ENCODE results near the gene TMEM190.
A peak's percentile ranks its signal among the peaks of the same experiment; 100 is the strongest.
"Not testable (repeated sequence)": the region's sequence is repeated elsewhere in the genome, so short reads cannot be mapped to it uniquely, and the experiment has no call there.

TMEM190 gene

DNA sequence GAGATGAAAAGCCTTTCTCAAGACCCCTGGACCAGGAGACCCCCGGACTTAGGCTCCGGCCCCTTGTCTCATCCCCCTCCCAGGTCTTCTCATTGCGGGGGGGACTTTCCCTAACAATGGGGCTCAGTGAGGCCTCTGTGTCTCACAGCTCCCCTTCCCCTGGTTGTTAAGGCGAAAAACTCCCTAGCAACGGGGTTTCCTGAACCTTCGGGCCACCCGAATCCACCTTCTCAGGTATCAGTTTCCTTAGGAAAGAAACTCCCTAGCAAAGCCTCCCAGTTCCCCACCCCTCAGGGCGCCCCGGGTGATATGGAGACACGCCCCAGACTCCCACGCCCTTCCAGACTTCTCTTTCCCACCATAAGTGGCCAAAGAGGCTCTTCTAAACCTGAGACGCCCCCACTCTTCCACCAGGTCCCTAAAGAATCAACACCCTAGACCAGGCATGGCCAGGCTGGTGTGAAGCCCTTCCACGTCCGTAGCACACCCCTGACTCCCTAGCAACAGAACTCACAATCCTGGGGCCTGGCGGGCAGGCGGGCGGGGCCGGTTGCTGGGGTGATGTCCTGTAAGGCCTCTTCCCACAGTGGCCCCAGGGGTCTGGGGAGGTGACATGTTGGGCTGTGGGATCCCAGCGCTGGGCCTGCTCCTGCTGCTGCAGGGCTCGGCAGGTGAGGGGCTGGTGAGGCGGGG, at the start of gene TMEM190:
Gene TMEM190, plus strand, starts transcription at position 586 of the 693 bp plus-strand sequence. Its CDS starts 28 bp downstream, at position 614.
- no peak for FAIRE-seq

DNA sequence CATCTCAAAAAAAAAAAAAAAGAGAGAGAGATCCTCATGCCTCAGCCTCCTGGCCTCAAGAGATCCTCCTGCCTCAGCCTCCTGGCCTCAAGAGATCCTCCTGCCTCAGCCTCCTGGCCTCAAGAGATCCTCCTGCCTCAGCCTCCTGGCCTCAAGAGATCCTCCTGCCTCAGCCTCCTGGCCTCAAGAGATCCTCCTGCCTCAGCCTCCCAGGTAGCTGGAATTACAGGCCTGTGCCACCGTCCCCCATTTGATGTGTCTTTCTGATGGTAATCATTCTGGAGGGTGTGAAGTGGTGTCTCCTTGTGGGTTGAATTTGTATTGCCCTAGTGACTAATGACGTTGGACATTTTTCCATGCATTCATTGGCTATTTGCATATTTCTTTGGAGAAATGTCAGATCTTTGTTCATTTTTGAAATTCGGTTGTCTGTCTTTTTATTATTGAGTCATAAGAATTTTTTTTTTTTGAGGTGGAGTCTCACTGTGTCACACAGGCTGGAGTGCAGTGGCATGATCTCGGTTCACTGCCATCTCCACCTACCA, 47.8 kb upstream of the TMEM190 start:
- not testable (repeated sequence) for FAIRE-seq

DNA sequence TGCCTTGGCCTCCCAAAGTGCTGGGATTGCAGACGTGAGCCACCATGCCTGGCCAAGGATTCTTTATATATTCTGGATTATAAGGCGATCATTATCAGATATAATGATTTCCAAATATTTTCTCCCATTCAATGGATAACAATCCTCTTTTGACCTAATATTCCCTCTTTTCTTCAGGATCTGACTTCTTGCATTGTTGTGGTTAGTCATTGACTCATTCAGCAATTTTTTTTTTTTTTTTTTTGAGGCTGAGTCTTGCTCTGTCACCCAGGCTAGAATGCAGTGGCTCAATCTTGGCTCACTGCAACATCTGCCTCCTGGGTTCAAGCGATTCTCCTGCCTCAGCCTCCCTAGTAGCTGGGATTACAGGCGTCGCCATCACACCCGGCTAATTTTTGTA, 46.8 kb upstream of the TMEM190 start:
- FAIRE-seq: not testable (repeated sequence)

DNA sequence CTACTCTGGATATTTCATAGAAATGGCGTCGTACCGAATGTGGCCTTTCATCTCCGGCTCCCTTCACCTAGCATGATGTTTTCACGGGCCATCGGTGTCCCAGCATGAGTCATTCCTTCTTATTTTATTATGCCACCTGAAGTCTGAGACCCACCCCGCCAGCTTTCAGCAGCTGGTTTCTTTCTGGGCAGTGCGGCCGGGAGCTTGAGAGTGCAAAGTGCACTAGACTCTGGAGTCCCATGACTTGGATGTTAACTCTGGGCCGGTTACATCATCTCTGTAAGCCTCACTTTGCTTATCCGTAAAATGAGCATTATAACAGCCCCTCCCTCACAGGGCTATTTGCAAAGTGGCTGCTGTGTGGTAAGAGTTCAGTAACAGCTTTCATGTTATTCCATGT, 42.8 kb upstream of the TMEM190 start:
- no peak for FAIRE-seq

DNA sequence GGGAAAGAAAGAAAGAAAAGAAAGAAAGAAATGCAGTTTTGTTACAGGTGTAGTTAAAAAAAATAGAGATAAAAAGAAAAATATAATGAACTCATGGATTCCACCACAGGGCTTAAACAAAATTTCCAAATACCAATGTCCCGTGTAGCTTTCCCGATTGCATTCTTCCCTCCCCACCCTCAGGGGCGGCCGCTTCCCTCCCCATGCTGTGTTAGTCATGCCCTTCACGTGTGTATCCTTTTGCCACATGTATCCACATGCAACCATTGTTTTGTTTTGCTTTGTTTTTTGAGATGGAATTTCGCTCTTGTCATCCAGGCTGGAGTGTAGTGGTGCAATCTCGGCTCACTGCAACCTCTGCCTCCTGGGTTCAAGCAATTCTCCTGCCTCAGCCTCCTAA, 40.5 kb upstream of the TMEM190 start:
- no peak for FAIRE-seq

DNA sequence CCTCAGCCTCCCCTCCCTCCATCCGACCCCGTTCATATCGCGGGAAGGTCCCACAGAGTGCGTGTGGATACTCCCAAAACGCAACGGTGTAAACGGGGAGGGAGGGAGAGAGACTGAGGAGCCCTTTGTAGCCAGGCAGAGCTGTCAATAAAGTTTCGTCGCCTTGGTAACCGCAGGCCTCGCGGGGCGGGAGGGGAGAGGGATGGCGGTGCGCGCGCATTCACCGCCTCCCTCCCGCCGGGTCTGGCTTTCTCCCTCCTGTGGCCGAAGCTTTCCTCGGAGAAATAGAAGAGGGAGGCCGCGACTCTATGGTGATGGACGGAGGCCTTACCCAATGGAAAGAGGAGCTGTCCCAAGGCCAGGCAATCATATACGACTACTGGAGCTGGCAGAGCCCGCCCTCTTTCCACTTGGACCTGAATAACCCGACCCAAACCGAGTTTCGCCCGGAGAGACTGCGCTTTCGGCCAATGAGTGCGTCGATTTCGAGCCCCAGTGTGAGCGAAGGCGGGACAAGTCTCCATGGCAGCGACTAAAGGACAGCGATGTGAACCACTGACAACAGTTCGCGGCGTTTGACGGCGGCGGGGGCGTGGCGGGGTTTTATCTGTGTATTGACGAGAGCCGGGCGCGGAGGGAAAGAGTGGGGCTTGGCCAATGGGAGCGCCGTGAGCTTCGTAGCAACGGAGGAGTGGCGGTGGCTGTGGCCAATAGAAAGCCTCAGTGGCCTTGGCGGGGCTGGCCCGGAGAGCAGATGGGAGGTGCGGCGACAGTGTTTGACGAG, 37.3 kb upstream of the TMEM190 start, which contains the start of gene KMT5C:
Gene KMT5C, plus strand, starts transcription at position 772 of the 784 bp plus-strand sequence. CDS start 2,061 bp downstream, outside the sequence.
- peak; percentile 98 for FAIRE-seq

DNA sequence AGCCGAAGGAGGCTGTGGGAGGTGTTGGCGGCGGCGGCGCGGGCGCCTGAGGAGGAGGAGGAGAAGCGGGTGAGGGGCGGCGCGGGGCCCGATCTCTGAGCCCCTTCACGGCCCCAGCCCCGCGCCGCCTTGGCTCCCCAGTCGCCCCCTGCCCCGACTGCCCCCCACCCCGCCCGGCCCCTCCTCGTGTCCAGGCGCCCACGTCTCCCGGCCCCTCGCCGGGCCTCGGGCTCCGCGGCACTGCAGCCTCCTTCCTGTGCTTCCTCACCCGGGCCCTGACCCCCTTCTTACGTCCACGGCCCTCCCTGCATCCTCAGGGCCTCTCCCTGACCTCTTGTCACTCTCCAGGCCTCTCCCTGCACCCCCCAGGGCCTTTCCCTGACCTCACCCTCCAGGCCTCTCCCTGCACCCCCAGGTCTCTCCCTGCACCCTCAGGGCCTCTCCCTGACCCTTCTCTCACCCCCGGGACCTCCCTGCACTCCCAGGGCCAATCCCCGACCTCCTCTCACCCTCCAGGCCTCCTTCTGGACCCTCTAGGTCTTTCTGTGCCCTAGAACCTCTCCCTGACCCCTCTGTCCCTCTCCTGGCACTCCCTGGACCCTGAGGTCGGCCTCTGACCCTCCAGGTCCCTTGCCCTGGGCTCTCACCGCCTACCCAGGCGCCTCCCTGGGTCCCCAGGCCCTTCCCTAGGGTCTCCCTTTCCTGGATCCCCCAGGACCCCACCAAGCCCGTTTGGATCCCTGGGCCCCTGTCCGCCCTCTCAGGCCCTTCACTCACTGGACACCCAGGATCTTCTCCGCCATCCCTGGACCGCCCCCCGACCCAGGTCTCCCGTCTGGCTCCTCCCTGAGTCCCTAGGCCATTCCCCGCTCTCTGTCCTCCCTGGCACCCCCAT, 36.5 kb upstream of the TMEM190 start:
- no peak for FAIRE-seq

DNA sequence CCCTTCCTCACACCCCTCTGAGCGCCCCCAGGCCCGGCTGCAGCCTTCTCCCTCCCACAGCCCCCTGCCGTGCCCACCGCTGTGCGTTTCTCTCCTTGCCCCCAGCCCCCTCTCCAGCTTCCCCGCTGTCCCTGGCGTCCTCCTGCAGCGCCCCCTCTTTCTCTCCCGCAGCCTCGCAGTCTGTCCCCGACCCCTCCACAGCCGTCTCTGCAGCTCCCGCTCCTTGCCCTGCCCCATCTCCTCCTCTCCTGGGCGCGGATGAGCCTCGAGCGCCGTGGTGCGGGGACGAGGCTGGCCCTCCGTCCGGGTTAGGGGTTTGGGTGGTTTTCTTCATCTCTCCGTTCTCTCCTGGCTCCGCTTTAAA, 35.9 kb upstream of the TMEM190 start:
- FAIRE-seq: no peak

DNA sequence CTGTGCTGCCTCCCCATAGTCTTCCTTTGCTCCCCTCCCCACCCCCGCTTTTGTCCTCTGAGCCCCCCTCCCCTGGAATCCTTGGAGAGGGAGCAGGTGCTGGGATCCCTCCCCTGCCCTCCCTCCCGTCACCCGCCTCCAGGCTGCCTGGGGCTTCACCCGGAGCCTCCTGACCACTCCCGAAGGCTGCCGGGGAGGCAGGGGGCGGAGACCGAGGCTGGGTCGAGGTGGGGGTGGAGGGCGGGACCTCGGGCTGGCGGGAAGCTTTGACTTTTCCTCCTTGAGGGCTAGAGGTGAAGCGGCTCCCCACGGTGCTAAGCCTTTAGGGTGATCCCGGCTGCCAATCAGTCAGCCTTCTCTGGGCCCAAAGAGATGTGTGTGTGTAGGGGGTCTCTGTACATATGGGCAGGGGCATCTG, 35.4 kb upstream of the TMEM190 start:
- no peak for FAIRE-seq

DNA sequence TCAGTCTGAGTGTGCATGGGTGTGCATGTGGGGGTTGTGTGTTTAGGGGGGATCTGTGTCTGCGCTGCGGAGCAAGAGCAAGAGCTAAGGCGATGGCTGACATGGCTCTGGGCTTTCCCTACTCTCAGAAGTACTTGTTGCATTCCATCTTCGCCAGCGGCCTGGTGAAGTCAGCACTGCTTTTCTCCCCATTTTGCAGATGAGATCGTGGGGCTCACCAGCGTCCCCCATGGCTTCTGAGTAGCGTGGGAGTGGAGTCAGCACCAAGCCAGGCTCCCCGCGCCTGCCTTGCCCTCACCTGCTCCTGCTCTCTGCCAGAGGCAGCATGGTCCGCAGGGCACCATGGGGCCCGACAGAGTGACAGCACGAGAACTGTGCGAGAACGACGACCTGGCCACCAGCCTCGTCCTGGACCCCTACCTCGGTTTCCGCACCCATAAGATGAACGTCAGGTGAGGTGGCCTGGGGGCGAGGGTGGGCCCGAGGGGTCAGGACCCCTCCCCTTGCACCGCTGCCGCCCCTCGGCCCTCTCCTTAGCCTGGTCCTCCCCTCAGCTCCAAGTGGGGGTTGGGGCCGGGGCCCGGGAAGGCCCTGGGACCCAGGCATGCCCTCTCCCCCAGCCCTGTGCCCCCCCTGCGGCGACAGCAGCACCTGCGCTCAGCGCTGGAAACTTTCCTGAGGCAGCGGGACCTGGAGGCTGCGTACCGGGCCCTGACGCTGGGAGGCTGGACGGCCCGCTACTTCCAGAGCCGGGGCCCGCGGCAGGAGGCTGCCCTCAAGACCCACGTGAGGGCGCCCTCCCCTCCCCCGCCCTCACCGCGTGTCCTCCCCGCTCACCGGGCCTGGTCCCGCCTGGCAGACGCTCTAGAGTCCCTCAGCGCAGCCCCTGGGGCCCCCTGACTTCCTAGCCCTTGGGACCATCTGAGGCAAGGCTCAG, 34.8 kb upstream of the TMEM190 start:
- FAIRE-seq: no peak

DNA sequence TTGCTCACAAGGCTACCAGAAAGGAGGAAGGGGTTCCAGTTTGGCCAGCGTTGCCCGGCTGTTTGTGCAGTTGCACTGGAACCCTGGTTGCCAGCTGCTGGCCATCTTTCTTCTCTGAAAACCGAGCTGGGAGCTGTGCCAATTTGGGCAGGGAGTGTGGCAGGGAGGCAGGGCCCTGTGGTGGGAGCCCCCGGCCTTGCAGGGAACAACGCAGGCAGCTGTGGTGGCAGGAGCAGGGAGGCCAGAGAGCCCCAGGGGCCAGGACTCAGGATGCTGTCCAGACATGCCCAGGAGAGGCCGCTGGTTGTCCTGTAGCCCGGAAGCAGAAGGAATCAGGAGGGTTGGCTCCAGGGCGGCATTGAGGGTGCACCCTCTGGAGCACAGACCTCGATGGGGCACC, 32.2 kb upstream of the TMEM190 start:
- no peak for FAIRE-seq

DNA sequence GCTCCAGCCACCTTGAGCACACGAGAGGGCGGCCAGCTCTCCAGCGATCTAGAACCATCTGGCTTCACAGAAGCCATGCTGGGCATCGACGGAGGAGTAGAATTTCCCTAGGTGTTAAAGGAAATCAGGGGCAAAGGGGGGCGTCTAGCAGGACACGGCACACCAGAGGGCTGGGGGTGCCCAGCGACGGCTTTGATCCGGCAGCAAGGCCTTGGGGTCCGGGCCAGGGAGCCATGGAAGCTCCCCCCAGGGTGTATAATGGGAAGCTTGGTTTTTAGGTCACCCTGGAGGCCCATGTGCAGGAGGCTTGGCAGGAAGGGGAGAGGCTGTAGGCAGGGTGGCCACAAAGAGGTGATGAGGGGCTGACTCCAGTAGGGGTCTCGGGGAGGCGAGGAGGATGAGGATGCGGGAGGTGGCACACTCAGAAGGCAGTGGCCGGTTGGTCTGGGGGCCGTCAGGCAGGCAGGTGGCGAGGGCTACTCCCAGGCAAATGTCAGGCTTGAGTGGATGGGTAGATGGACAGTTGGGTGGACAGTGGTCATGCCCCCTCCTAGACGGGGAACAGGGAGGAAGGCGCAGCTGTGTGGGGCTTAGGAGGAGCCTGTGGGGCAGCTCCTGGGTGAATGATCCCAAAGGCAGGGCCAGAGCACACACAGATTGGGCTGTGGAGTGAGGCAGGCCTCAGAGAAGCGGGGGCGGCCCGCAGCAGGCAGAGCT, 31.4 kb upstream of the TMEM190 start:
- no peak for FAIRE-seq

DNA sequence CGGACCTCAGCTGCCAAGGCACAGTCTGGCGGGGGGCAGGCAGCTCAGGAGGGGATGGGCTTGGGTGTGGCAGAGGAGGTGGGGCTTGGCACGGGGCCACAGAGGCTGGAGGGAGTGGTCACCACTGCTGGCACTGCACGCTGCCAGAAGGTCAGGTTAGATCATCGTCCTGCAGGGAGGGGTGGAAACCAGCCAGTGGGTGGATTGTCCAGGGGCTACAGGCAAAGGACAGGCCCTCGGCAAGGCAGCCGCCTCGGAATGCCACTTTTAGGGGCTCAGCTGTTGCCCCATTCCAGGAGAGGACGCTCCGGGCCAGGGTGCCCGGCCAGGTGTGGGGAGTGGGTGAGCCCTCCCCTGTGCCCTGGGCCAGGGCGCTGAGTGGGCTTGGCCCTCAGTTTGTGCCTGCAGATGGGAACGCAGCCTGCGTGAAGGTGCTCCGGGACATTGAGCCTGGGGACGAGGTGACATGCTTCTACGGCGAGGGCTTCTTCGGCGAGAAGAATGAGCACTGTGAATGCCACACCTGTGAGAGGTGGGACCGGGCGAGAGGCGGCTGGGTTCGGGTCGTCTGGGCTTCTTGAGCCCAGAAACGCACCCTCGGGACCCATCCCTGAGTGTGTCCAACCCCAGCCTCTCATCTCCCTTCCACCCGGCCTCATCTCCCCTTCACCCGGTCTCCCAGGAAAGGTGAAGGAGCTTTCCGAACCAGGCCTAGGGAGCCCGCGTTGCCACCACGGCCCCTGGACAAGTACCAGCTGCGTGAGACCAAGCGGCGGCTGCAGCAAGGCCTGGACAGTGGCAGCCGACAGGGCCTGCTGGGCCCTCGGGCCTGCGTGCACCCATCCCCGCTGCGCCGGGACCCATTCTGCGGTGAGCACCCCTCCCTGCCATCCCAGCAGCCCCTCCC, 30.6 kb upstream of the TMEM190 start:
- no peak for FAIRE-seq

DNA sequence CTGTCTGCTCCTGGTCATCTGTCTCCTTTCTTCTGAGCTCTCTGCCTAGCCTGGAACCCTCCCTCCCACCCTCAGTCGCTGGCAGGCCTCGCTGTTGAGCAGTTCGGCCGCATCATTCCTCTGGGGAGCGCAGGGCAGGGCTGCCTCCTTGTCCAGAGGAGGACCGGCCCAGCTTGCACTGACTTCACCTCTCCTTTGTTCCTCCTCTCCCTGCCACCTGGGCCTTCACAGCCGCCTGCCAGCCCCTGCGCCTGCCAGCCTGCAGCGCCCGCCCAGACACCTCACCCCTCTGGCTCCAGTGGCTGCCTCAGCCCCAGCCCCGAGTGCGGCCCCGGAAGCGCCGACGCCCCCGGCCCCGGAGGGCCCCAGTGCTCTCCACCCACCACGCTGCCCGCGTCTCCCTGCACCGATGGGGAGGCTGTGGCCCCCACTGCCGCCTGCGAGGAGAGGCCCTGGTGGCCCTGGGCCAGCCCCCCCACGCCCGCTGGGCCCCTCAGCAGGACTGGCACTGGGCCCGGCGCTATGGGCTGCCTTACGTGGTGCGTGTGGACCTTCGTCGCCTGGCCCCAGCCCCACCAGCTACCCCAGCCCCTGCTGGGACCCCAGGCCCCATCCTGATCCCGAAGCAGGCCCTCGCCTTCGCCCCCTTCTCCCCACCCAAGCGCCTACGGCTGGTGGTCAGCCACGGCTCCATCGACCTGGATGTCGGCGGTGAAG, 29.7 kb upstream of the TMEM190 start:
- no peak for FAIRE-seq

DNA sequence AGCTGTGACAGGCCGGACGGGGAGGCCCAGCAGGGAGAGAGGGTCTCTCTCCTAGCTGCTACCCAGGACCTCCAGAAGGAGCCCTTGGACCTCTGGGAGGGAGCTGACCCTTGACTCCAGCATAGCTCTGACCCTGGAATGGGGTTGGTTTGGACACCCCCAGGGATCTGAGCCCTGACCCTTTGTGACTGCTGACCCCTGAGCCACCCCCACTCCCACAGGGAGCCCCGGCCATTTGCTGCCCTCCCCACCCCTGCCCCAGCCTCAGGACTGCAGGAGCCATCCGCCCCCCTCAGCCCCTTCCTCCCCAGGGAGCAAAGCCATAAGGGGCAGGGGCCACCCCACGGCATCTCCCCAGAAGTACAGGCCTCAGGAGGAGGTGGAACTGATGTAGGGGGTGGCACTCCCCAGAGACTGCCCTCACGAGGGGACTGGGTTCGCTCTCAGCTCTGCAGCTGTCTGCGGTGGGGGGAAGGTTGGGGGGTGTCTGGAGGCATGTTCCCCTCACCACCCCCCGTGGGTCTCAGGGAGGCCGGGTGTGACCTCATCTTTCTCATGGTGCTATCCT, 29.1 kb upstream of the TMEM190 start:
- no peak for FAIRE-seq

DNA sequence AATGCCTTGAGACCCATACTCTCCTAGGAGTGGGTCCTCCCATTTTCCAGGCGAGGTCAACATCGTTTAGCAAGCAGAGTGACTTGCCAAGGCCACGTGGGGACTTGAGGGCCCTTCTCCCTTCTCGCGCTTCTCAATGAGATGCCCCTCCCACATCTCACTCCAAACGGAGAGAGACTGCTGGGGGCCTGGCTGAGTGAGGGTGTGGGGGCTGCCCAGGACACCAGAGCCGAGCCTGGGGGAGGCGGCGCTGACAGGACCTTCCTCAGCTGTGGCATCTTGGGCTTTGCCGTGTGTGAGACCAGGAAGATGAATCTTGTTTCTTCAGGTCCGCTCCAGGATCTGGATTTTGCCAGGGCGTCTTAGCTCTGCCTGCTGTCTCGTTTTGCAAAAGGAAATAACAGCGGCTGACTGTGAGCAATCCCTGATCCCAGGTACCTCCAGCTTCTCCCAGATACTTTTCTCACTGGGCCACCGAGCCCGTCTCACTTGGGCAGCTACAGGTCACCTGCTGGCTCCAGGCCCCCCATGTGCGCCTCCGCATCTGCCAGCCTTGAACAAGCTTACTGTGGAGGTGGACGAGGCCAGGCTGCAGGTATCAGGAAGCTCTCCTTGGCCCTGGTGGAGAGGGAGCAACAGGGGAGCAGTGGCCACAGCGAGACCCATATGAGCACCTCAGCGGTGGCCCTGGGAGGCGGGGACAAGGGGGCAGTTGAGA, 28.1 kb upstream of the TMEM190 start:
- no peak for FAIRE-seq

DNA sequence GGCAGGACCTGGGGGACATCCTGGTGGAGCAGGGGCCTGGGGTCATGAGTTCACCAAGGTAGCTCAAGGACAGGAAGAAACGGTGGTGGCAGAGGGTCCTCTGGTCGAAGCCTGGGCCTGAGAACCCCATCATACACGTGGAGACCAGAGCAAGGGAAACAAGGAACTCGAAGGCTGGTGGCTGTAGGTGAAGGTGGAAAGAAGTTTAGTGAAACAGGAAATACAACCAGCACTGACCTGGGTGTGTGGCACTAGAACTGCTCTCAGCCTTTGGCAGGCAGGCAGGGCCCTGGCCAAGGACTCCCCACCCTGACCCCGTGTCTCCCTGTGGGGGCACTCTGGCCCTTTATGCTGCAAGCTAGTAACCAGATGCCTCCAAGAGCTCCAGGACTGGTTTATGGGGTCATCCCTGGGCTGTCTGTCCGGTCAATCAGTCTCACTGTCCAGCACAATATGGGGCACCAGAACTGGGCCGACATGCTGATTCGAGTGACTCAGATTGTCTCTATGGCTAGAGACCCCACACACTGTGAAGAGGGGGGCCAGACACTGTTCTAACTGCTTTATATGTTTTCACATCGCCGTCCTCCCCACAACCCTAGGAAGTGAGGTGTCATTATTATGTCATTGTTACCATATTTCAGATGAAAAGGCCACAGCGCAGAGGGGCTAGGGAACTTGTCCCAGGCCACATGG, 25.9 kb upstream of the TMEM190 start:
- no peak for FAIRE-seq

DNA sequence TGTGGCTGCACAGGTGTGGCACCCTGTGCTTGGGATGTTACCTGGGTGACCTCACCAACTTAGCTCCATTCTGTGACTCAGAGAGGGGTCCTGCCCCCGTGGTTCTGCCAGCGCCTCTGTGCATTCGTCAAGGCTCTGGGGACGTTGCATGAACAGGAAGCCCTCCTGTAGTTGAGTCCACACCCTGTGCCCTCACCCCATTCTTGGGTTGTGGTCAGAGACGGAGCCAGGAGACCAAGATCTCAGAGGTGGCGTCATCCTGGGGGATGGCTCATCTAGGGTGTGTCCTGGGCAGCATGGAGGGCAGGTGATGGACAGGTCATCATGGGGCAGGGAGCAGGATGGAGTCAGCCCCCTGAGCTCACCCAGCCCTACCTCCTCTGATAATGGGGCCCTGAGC, 24.6 kb upstream of the TMEM190 start:
- FAIRE-seq: no peak
